HG02870 (cell line): ENCODE data around the gene ZWILCH.
"Not testable (repeated sequence)": the region's sequence is repeated elsewhere in the genome, so short reads cannot be mapped to it uniquely, and the experiment has no call there.

ENCODE experiments used
- ATAC-seq: cut with Tn5 transposase; IDR thresholded peaks from one replicate; pipeline ENCODE4 v1.9.1; 2021; ENCODE audit warnings: mild to moderate bottlenecking, moderate library complexity; ENCODE audit not compliant: unreplicated experiment

The ZWILCH gene

GRCh38 chr15:66574596-66574950 is 69.4 kb downstream of the ZWILCH start:
- ATAC-seq, result no peak

- no peak for ATAC-seq
Measured at GRCh38 chr15:66578286-66578875, 73.3 kb downstream of the ZWILCH start.

- no peak for ATAC-seq
Measured at GRCh38 chr15:66580643-66581042, 75.5 kb downstream of the ZWILCH start.

- ATAC-seq, result no peak
Measured at GRCh38 chr15:66581972-66582537, 76.9 kb downstream of the ZWILCH start.

GRCh38 chr15:66586155-66586976 is 81.2 kb downstream of the ZWILCH start:
- ATAC-seq, result no peak

- ATAC-seq, result no peak
Measured at GRCh38 chr15:66587020-66587419, 81.9 kb downstream of the ZWILCH start.

- no peak for ATAC-seq
Measured at GRCh38 chr15:66587749-66588148, 82.6 kb downstream of the ZWILCH start.

- no peak for ATAC-seq
Measured at GRCh38 chr15:66588537-66588936, 83.4 kb downstream of the ZWILCH start.

GRCh38 chr15:66588971-66589370 is 83.8 kb downstream of the ZWILCH start:
- no peak for ATAC-seq

- not testable (repeated sequence) for ATAC-seq
Measured at GRCh38 chr15:66589429-66589828, 84.3 kb downstream of the ZWILCH start.

- ATAC-seq, result no peak
Measured at GRCh38 chr15:66590435-66590834, 85.3 kb downstream of the ZWILCH start.

- no peak for ATAC-seq
Measured at GRCh38 chr15:66591322-66591862, 86.3 kb downstream of the ZWILCH start.

GRCh38 chr15:66592505-66593218 is 87.5 kb downstream of the ZWILCH start:
- no peak for ATAC-seq

- no peak for ATAC-seq
Measured at GRCh38 chr15:66593219-66593780, 88.2 kb downstream of the ZWILCH start.

GRCh38 chr15:66594344-66594743 is 89.2 kb downstream of the ZWILCH start:
- no peak for ATAC-seq

GRCh38 chr15:66594836-66595235 is 89.7 kb downstream of the ZWILCH start:
- ATAC-seq, result no peak

GRCh38 chr15:66595332-66595731 is 90.2 kb downstream of the ZWILCH start:
- no peak for ATAC-seq

- ATAC-seq, result no peak
Measured at GRCh38 chr15:66595931-66596545, 90.9 kb downstream of the ZWILCH start.

- no peak for ATAC-seq
Measured at GRCh38 chr15:66598095-66598815, 93.1 kb downstream of the ZWILCH start.
